Ishikawa (cell line): ENCODE results near the gene IDI2.

Experiments
- CEBPB ChIP-seq: IDR thresholded peaks from 2 replicates; pipeline ENCODE4 v1.6.1; 2012
- CREB1 ChIP-seq: IDR thresholded peaks from 2 replicates; pipeline ENCODE4 v1.6.1; 2012; ENCODE audit warnings: low read depth
- EGR1 ChIP-seq: IDR thresholded peaks from 2 replicates; pipeline ENCODE4 v1.6.1; 2012
- EP300 ChIP-seq: IDR thresholded peaks from 2 replicates; pipeline ENCODE4 v1.6.1; 2012; ENCODE audit warnings: borderline replicate concordance
- FOXM1 ChIP-seq: IDR thresholded peaks from 2 replicates; pipeline ENCODE4 v1.6.1; 2012; ENCODE audit warnings: low read depth, borderline replicate concordance
- NFIC ChIP-seq: IDR thresholded peaks from 2 replicates; pipeline ENCODE4 v1.6.1; 2012
- RAD21 ChIP-seq: IDR thresholded peaks from 2 replicates; pipeline ENCODE4 v1.6.1; 2012; ENCODE audit warnings: low read depth
- TAF1 ChIP-seq: IDR thresholded peaks from 2 replicates; pipeline ENCODE4 v1.6.1; 2012; ENCODE audit warnings: low read depth, mild to moderate bottlenecking
- TCF12 ChIP-seq: IDR thresholded peaks from 2 replicates; pipeline ENCODE4 v1.6.1; 2012; ENCODE audit warnings: low read depth
- TEAD4 ChIP-seq: IDR thresholded peaks from 2 replicates; pipeline ENCODE4 v1.6.1; 2012
- USF1 ChIP-seq: IDR thresholded peaks from 2 replicates; pipeline ENCODE4 v1.6.1; 2012
- YY1 ChIP-seq: IDR thresholded peaks from 2 replicates; pipeline ENCODE4 v1.6.1; 2012; ENCODE audit warnings: low read depth
- ZBTB7A ChIP-seq: IDR thresholded peaks from 2 replicates; pipeline ENCODE4 v1.6.1; 2012; ENCODE audit warnings: low read depth
- TF ChIP-seq, protein P1 (sequence below): IDR thresholded peaks from 2 replicates; pipeline ENCODE4 v1.6.1; 2012
- TF ChIP-seq, protein P2 (sequence below): IDR thresholded peaks from 2 replicates; pipeline ENCODE4 v1.6.1; 2012; ENCODE audit warnings: low read depth, mild to moderate bottlenecking

Gene IDI2

DNA sequence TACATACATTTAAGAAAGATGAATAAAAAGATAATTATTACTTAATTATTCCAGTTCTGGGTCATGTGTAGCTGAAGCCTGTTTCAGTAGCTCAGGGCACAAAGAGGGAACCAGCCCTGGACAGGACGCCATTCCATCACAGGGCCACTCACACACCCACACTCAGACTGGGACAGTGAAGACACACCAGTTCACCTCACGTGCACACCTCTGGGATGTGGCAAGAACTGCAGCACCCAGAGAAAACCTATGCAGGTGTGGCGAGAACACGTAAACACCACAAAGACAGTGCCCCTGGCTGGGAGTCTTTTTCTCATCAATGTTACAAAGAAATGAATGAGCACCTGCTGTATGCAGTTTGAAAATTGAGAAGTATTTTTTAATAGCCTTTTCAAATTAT, 24.9 kb upstream of the IDI2 start:
- TF ChIP-seq TAF1 (no peak), CEBPB (no peak), USF1 (no peak), CREB1 (no peak), YY1 (no peak), RAD21 (no peak), NFIC (no peak)
- TF ChIP-seq, protein P1, sequence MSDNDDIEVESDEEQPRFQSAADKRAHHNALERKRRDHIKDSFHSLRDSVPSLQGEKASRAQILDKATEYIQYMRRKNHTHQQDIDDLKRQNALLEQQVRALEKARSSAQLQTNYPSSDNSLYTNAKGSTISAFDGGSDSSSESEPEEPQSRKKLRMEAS = no peak

- TF ChIP-seq CREB1 (no peak), EP300 (no peak), NFIC (no peak), TEAD4 (no peak), CEBPB (no peak), ZBTB7A (no peak), RAD21 (no peak), TAF1 (no peak), EGR1 (no peak), TCF12 (no peak), FOXM1 (no peak), YY1 (no peak)
- TF ChIP-seq, protein P2, sequence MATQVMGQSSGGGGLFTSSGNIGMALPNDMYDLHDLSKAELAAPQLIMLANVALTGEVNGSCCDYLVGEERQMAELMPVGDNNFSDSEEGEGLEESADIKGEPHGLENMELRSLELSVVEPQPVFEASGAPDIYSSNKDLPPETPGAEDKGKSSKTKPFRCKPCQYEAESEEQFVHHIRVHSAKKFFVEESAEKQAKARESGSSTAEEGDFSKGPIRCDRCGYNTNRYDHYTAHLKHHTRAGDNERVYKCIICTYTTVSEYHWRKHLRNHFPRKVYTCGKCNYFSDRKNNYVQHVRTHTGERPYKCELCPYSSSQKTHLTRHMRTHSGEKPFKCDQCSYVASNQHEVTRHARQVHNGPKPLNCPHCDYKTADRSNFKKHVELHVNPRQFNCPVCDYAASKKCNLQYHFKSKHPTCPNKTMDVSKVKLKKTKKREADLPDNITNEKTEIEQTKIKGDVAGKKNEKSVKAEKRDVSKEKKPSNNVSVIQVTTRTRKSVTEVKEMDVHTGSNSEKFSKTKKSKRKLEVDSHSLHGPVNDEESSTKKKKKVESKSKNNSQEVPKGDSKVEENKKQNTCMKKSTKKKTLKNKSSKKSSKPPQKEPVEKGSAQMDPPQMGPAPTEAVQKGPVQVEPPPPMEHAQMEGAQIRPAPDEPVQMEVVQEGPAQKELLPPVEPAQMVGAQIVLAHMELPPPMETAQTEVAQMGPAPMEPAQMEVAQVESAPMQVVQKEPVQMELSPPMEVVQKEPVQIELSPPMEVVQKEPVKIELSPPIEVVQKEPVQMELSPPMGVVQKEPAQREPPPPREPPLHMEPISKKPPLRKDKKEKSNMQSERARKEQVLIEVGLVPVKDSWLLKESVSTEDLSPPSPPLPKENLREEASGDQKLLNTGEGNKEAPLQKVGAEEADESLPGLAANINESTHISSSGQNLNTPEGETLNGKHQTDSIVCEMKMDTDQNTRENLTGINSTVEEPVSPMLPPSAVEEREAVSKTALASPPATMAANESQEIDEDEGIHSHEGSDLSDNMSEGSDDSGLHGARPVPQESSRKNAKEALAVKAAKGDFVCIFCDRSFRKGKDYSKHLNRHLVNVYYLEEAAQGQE = no peak
- TF ChIP-seq, protein P1 = no peak
Measured at GRCh38 chr10:1050145-1050544, 24.5 kb upstream of the IDI2 start.

DNA sequence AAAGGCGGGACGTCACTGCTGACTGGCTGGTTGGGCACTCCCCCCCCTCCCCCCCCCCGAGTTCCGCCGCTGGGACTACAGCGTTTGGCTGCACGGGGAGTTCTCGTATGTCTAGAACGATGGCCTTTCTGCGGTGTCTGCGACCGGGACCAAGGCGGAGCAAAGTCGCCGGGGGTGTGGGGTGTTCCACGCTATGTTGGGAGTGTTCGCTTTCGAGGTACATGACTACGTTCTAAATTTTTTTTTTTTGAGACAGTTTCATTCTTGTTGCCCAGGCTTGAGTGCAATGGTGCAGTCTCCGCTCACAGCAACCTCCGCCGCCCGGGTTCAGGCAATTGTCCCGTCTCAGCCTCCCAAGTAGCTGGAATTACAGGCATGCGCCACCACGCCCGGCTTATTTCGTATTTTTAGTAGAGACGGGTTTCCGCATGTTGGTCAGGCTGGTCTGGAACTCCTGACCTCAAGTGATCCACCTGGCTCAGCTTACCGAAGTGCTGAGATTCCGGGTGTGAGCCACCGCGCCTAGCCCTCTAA, 23.8 kb upstream of the IDI2 start:
- TF ChIP-seq ZBTB7A (no peak), TEAD4 (0 out of 2 replicates have a peak, but pooled peaks have one; percentile 31), TAF1 (peak; percentile 29; the same call in 1 of the 2 replicates), USF1 (0 out of 2 replicates have a peak, but pooled peaks have one; percentile 17), TCF12 (peak; percentile 10; the same call in 1 of the 2 replicates)

- TF ChIP-seq, protein P1 = peak; percentile 79
- peak; percentile 93 for TF ChIP-seq TAF1
- peak; percentile 24 for TF ChIP-seq USF1
- TF ChIP-seq TEAD4 = no peak; the same call in none of the 2 replicates
- no peak for TF ChIP-seq ZBTB7A
- no peak for TF ChIP-seq EGR1
- TF ChIP-seq, protein P2 = no peak
- TF ChIP-seq CREB1 = peak; percentile 84
- TF ChIP-seq TCF12 = no peak; the same call in 1 of the 2 replicates
- TF ChIP-seq FOXM1 = no peak
- peak; percentile 41; the same call in 1 of the 2 replicates for TF ChIP-seq NFIC
- TF ChIP-seq CEBPB = 0 out of 2 replicates have a peak, but pooled peaks have one; percentile 18
- TF ChIP-seq EP300 = no peak; the same call in 1 of the 2 replicates
- peak; percentile 61 for TF ChIP-seq YY1
- TF ChIP-seq RAD21 = no peak
Measured at GRCh38 chr10:1048732-1049424, 23.2 kb upstream of the IDI2 start, which contains the start of gene IDI1. Gene IDI1 (minus strand): TSS chr10:1049119. CDS start chr10:1049003, 116 bp downstream.

GRCh38 chr10:1048349-1048731, 22.7 kb upstream of the IDI2 start:
- TF ChIP-seq ZBTB7A (no peak), TEAD4 (no peak), TAF1 (no peak), RAD21 (no peak), EP300 (no peak), EGR1 (no peak), YY1 (no peak), FOXM1 (no peak), NFIC (no peak), CEBPB (no peak), TCF12 (no peak), CREB1 (peak; percentile 58; the same call in 1 of the 2 replicates), USF1 (no peak)
- TF ChIP-seq, protein P2 = no peak
- TF ChIP-seq, protein P1 = peak; percentile 3; the same call in 1 of the 2 replicates
